ENCODE results near the gene CNOT8. TPM values are rescaled to one million over a fixed set of nuclear protein-coding genes. Genes with fewer than 3 reads are reported as not detected.

The CNOT8 gene
- total RNA-seq, 2 experiments from 2014 or later = 52.4 to 79.4 TPM

- CTCF ChIA-PET (ENCODE audit: unreplicated experiment) = no interaction called here
- intact Hi-C loops (cut with micrococcal nuclease; ENCODE audit: unreplicated experiment) = no loop called here
- TF ChIP-seq EZH2phosphoT487 (IDR thresholded peaks at IDR 0.05; ENCODE audit: borderline replicate concordance, low read depth, low read length) (no peak), CTCF (conservative IDR thresholded peaks at IDR 0.05; ENCODE audit: low read length) (no peak)
Observed at GRCh38 chr5:154817815-154818214, 40.6 kb upstream of the CNOT8 start.

GRCh38 chr5:154818471-154819116 is 39.8 kb upstream of the CNOT8 start:
- BruUV-seq (replicated peaks) = no TSS peak
- Histone ChIP-seq H3K27ac (ENCODE audit: low read depth, low read length, poor library complexity, severe bottlenecking) (no peak overlapping the region), H2AFZ (ENCODE audit: low read length) (no peak overlapping the region), H3K79me2 (ENCODE audit: insufficient read depth, low read depth, low read length) (no peaks in the 10 kb centered on the region), H4K20me1 (ENCODE audit: insufficient read depth, low read length) (no peaks in the 10 kb centered on the region; the same call in 1 of the 2 replicates), H3K36me3 (ENCODE audit: insufficient read depth, low read length) (peaks cover 89% of the 10 kb centered on the region), H3K4me2 (ENCODE audit: low read length) (no peak overlapping the region), H3K4me1 (ENCODE audit: insufficient read depth, low read length, poor library complexity, severe bottlenecking) (no peaks in the 10 kb centered on the region), H3K9me2 (ENCODE audit: insufficient read depth, low read length) (no peaks in the 10 kb centered on the region), H3K9me3 (ENCODE audit: low read length) (no peaks in the 10 kb centered on the region), H3K4me3 (ENCODE audit: low read depth, low read length, poor library complexity, severe bottlenecking) (no peak overlapping the region)
- TF ChIP-seq CTCF (conservative IDR thresholded peaks at IDR 0.05; ENCODE audit: low read length) (no peak), EZH2phosphoT487 (IDR thresholded peaks at IDR 0.05; ENCODE audit: borderline replicate concordance, low read depth, low read length) (no peak)
- POLR2A ChIA-PET = interaction anchor here (0.6 to 1.2 kb wide), 2 partner anchors 28 to 38 kb away, joined by 3 read pairs; no protein-coding TSS in a partner anchor
- intact Hi-C loops (cut with micrococcal nuclease; ENCODE audit: unreplicated experiment) = no loop called here
- DNase-seq (ENCODE audit: low spot score) = no peak
- CTCF ChIA-PET (ENCODE audit: unreplicated experiment) = no interaction called here

More at GRCh38 chr5:154817815-154818214, 40.6 kb upstream of the CNOT8 start:
- peaks cover 90% of the 10 kb centered on the region for H3K36me3 ChIP-seq (ENCODE audit: insufficient read depth, low read length)
- BruUV-seq (replicated peaks) = no TSS peak
- no peaks in the 10 kb centered on the region for H3K4me1 ChIP-seq (ENCODE audit: insufficient read depth, low read length, poor library complexity, severe bottlenecking)
- no peaks in the 10 kb centered on the region for H3K9me3 ChIP-seq (ENCODE audit: low read length)
- H3K9me2 ChIP-seq (ENCODE audit: insufficient read depth, low read length) = no peaks in the 10 kb centered on the region
- no peak overlapping the region for H3K27ac ChIP-seq (ENCODE audit: low read depth, low read length, poor library complexity, severe bottlenecking)
- H3K79me2 ChIP-seq (ENCODE audit: insufficient read depth, low read depth, low read length) = no peaks in the 10 kb centered on the region
- POLR2A ChIA-PET = interaction anchor here (1.0 kb wide), 1 partner anchor 40 kb away, joined by 3 read pairs; no protein-coding TSS in a partner anchor
- H3K4me3 ChIP-seq (ENCODE audit: low read depth, low read length, poor library complexity, severe bottlenecking) = no peak overlapping the region
- H2AFZ ChIP-seq (ENCODE audit: low read length) = no peak overlapping the region
- no peaks in the 10 kb centered on the region; the same call in 1 of the 2 replicates for H4K20me1 ChIP-seq (ENCODE audit: insufficient read depth, low read length)
- no peak overlapping the region for H3K4me2 ChIP-seq (ENCODE audit: low read length)
- DNase-seq (ENCODE audit: low spot score) = no peak

- BruUV-seq (replicated peaks) = no TSS peak
- POLR2A ChIA-PET = interaction anchor here (0.7 to 1.2 kb wide), 4 partner anchors 10 to 194 kb away, joined by 3 read pairs; no protein-coding TSS in a partner anchor
- H4K20me1 ChIP-seq (ENCODE audit: insufficient read depth, low read length) = no peaks in the 10 kb centered on the region; the same call in 1 of the 2 replicates
- H3K4me2 ChIP-seq (ENCODE audit: low read length) = no peak overlapping the region
- H3K4me3 ChIP-seq (ENCODE audit: low read depth, low read length, poor library complexity, severe bottlenecking) = no peak overlapping the region
- no peaks in the 10 kb centered on the region for H3K79me2 ChIP-seq (ENCODE audit: insufficient read depth, low read depth, low read length)
- CTCF ChIA-PET (ENCODE audit: unreplicated experiment) = no interaction called here
- intact Hi-C loops (cut with micrococcal nuclease; ENCODE audit: unreplicated experiment) = no loop called here
- H3K27ac ChIP-seq (ENCODE audit: low read depth, low read length, poor library complexity, severe bottlenecking) = no peak overlapping the region
- H3K9me2 ChIP-seq (ENCODE audit: insufficient read depth, low read length) = no peaks in the 10 kb centered on the region
- H2AFZ ChIP-seq (ENCODE audit: low read length) = no peak overlapping the region
- TF ChIP-seq CTCF (conservative IDR thresholded peaks at IDR 0.05; ENCODE audit: low read length) = no peak
- TF ChIP-seq EZH2phosphoT487 (IDR thresholded peaks at IDR 0.05; ENCODE audit: borderline replicate concordance, low read depth, low read length) = no peak
- H3K36me3 ChIP-seq (ENCODE audit: insufficient read depth, low read length) = peaks cover 90% of the 10 kb centered on the region
- no peaks in the 10 kb centered on the region for H3K9me3 ChIP-seq (ENCODE audit: low read length)
- no peaks in the 10 kb centered on the region for H3K4me1 ChIP-seq (ENCODE audit: insufficient read depth, low read length, poor library complexity, severe bottlenecking)
- DNase-seq (ENCODE audit: low spot score) = no peak
Observed at GRCh38 chr5:154819546-154819945, 38.9 kb upstream of the CNOT8 start.

All from OCI-LY7 (cell line).